Measurements from ENCODE around the gene CD200R1. TPM values are rescaled to one million over a fixed set of nuclear protein-coding genes. Genes with fewer than 3 reads are reported as not detected.
"Not testable (repeated sequence)": the region's sequence is repeated elsewhere in the genome, so short reads cannot be mapped to it uniquely, and the experiment has no call there.

The CD200R1 gene
- total RNA-seq, 6 experiments from 2014 or later, result not detected

DNA sequence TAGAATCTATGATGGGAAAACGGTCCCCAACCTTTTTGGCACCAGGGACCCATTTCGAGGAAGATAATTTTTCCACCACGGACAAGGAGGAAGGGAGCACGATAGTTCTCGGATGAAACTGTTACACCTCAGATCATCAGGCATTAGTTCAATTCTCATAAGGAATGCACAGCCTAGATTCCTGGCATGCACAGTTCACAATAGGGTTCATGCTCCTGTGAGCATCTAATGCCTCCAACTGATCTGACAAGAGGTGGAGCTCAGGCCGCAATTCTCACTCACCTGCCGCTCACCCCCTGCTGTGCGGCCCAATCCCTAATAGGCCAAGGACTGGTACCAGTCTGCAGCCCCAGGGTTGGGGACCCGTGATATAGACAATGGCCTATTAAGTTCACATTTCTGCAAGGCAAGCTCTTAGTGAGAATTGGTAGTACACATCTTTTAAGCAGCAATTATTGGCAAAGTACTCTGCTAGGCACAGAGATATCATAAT lies 26.5 kb downstream of the CD200R1 start:
- DNase-seq, result no peak
- H3K36me3 Mint-ChIP-seq (ENCODE audit: low read depth), result no peaks in the 10 kb centered on the region
- H3K4me1 Mint-ChIP-seq (ENCODE audit: low read depth), result no peaks in the 10 kb centered on the region
- no peak overlapping the region for H3K27ac Mint-ChIP-seq
- H3K4me3 Mint-ChIP-seq, result no peak overlapping the region
- H3K9me3 Mint-ChIP-seq, result no peaks in the 10 kb centered on the region
- TF ChIP-seq, protein P1, sequence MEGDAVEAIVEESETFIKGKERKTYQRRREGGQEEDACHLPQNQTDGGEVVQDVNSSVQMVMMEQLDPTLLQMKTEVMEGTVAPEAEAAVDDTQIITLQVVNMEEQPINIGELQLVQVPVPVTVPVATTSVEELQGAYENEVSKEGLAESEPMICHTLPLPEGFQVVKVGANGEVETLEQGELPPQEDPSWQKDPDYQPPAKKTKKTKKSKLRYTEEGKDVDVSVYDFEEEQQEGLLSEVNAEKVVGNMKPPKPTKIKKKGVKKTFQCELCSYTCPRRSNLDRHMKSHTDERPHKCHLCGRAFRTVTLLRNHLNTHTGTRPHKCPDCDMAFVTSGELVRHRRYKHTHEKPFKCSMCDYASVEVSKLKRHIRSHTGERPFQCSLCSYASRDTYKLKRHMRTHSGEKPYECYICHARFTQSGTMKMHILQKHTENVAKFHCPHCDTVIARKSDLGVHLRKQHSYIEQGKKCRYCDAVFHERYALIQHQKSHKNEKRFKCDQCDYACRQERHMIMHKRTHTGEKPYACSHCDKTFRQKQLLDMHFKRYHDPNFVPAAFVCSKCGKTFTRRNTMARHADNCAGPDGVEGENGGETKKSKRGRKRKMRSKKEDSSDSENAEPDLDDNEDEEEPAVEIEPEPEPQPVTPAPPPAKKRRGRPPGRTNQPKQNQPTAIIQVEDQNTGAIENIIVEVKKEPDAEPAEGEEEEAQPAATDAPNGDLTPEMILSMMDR (IDR thresholded peaks at IDR 0.05), result no peak
- peaks cover 7% of the 10 kb centered on the region; the same call in 1 of the 2 replicates for H3K27me3 Mint-ChIP-seq (ENCODE audit: insufficient read depth)

DNA sequence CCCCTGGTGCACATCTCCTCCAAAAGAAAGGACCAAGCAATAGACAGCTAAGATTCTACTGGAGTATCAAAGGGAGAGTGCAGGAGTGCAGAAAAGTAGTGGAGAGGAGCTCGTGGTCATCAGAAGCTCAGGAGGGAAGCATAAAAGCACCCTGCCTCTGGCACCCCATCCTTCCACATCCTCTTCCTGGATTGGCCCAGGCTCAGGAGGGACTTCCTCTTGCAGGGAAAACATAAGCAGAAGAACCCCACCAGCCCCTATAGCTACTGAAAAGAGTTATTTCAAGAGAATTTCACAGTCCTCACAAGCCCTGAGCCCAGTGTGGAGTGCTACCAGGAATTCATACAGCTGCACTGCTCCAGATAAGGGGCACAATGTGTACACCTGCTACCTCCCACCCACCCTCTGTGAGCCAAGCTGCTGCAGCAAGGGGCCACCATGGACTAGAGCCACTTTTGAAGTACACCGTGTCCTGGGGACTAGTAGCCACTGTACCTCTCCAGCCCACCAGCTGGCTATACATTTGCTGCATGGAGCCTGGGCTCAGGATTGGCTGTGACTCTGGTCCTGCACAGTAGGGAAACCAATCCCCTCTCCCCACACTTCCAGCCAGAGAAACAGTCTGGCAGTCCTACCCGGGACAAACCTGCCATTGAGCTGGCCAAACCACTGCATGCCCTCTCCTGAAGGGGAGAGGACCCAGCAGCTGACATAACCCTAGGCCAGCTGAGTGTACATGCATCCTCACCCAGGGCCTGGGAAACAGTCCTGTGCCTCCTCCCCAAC lies 43.0 kb downstream of the CD200R1 start:
- DNase-seq, result no peak
- TF ChIP-seq, protein P1 (IDR thresholded peaks at IDR 0.05), result no peak
- H3K27me3 Mint-ChIP-seq (ENCODE audit: insufficient read depth), result peaks cover 9% of the 10 kb centered on the region

DNA sequence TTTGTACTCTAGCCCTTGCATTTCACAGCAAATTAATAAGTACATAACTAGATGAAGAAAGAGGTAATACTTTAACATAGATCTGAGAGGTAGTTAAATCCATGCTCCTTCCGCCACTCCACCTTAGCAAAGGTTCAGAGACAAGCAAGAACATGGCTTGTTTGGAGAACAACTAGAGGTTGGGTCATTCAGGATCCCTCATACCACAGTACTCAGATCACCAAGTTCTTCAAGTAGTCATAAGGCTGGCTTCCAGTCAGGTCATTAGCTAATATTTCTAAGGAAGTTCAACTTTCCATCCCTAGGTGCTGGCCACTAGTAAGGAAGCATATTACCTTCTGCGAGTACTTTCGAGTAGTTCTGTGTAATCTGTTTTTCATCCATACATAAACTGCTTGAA lies 44.1 kb downstream of the CD200R1 start:
- H3K4me1 Mint-ChIP-seq (ENCODE audit: low read depth), result no peaks in the 10 kb centered on the region
- DNase-seq, result no peak
- no peak overlapping the region for H3K4me3 Mint-ChIP-seq
- H3K36me3 Mint-ChIP-seq (ENCODE audit: low read depth), result no peaks in the 10 kb centered on the region
- H3K27me3 Mint-ChIP-seq (ENCODE audit: insufficient read depth), result peaks cover 9% of the 10 kb centered on the region
- no peak overlapping the region for H3K27ac Mint-ChIP-seq
- TF ChIP-seq, protein P1 (IDR thresholded peaks at IDR 0.05), result no peak
- peaks cover 6% of the 10 kb centered on the region; the same call in 1 of the 2 replicates for H3K9me3 Mint-ChIP-seq

More for the DNA sequence above, 43.0 kb downstream of the CD200R1 start:
- no peak overlapping the region for H3K27ac Mint-ChIP-seq
- no peaks in the 10 kb centered on the region for H3K4me1 Mint-ChIP-seq (ENCODE audit: low read depth)
- H3K36me3 Mint-ChIP-seq (ENCODE audit: low read depth), result no peaks in the 10 kb centered on the region
- H3K4me3 Mint-ChIP-seq, result no peak overlapping the region
- peaks cover 8% of the 10 kb centered on the region for H3K9me3 Mint-ChIP-seq

DNA sequence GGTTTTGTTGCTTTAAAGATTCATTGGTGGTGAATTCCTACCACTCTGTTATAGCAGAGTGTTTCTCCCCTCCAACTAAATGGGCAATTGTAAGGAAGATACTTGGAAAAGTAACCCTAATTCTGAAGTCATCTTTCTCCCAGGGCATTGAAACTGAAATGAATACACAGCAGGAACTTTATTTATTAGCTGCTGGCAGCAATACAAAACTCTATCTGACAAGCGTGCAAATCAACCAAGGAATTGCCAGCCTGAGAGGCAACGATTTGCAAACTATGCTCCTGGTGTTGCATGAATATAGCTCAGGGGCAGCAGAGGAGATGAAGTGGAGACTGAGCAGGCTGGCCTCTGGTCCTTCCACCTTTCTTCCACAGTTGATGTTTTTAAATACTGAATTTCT lies 48.9 kb downstream of the CD200R1 start:
- no peak for DNase-seq
- Mint-ChIP-seq H3K9me3 (no peaks in the 10 kb centered on the region), H3K27me3 (ENCODE audit: insufficient read depth) (no peaks in the 10 kb centered on the region; the same call in none of the 2 replicates), H3K36me3 (ENCODE audit: low read depth) (no peaks in the 10 kb centered on the region), H3K27ac (no peak overlapping the region), H3K4me1 (ENCODE audit: low read depth) (no peaks in the 10 kb centered on the region), H3K4me3 (no peak overlapping the region)
- TF ChIP-seq, protein P1 (IDR thresholded peaks at IDR 0.05), result no peak

DNA sequence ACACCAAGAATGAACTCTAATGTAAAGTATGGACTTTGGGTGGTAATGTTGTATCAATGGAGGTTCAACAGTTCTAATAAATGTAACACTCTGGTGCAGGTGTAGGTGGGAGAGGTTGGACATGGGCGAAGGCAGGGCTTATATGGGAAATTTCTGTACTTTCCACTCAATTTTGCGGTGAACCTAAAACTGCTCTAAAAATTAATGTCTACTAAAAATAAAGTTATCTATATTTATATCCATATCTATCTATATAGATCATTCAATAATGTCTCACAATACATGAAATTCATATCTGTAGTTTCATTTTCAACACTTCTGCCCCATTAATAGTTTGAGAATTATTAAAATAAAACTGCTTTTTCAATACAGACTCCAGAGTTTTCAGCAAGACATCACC lies 49.3 kb downstream of the CD200R1 start:
- H3K27me3 Mint-ChIP-seq (ENCODE audit: insufficient read depth), result no peaks in the 10 kb centered on the region; the same call in none of the 2 replicates
- TF ChIP-seq, protein P1 (IDR thresholded peaks at IDR 0.05), result no peak
- H3K36me3 Mint-ChIP-seq (ENCODE audit: low read depth), result no peaks in the 10 kb centered on the region
- H3K9me3 Mint-ChIP-seq, result no peaks in the 10 kb centered on the region
- H3K4me1 Mint-ChIP-seq (ENCODE audit: low read depth), result no peaks in the 10 kb centered on the region
- DNase-seq, result no peak
- H3K4me3 Mint-ChIP-seq, result no peak overlapping the region
- H3K27ac Mint-ChIP-seq, result no peak overlapping the region

DNA sequence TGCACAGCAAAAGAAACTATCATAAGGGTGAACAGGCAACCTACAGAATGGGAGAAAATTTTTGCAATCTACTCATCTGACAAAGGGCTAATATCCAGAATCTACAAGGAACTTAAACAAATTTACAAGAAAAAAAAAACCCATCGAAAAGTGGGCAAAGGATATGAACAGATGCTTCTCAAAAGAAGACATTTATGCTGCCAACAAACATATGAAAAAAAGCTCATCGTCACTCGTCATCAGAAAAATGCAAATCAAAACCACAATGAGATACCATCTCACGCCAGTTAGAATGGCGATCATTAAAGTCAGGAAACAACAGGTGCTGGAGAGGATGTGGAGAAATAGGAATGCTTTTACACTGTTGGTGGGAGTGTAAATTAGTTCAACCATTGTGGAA lies 55.4 kb downstream of the CD200R1 start:
- H3K36me3 Mint-ChIP-seq (ENCODE audit: low read depth); DNase-seq; H3K4me1 Mint-ChIP-seq (ENCODE audit: low read depth); H3K4me3 Mint-ChIP-seq; H3K27me3 Mint-ChIP-seq (ENCODE audit: insufficient read depth); H3K27ac Mint-ChIP-seq: not testable (repeated sequence)
- H3K9me3 Mint-ChIP-seq, result peaks cover 11% of the 10 kb centered on the region
